Activated B cell treated with CpG ODN at 0.5 μM for 24 hours (primary cell): Measurements from ENCODE around the gene MIEF1. TPM values are rescaled to one million over a fixed set of nuclear protein-coding genes. Genes with fewer than 3 reads are reported as not detected.

Experiments used
- ATAC-seq: fragments of 200-7000 bp; cut with Tn5 transposase; one replicate; pipeline ENCODE4 v1.10.0; 2021; ENCODE audit warnings: low read depth, mild to moderate bottlenecking, moderate library complexity
- CTCF ChIA-PET: fragments of 350-600 bp; sonication (Branson Sonifier 250); formaldehyde crosslinking; loops from one replicate; lab custom pipeline; 2021; ENCODE audit warnings: antibody characterized with exemption; lab: Charles Lee
- POLR2A ChIA-PET: fragments of 350-600 bp; sonication (Branson Sonifier 250); formaldehyde crosslinking; loops from one replicate; lab custom pipeline; 2021; ENCODE audit warnings: antibody characterized with exemption; lab: Charles Lee
- DNase-seq: peaks from one replicate; pipeline ENCODE4 v3.0.0; 2022
- H3K27ac Mint-ChIP-seq: one replicate; pipeline ENCODE4 v1.8.0; 2020; ENCODE audit warnings: mixed read lengths
- H3K27me3 Mint-ChIP-seq: one replicate; pipeline ENCODE4 v1.8.0; 2021; ENCODE audit warnings: mixed read lengths
- H3K36me3 Mint-ChIP-seq: one replicate; pipeline ENCODE4 v1.8.0; 2021; ENCODE audit warnings: low read depth, mixed read lengths
- H3K4me1 Mint-ChIP-seq: one replicate; pipeline ENCODE4 v1.8.0; 2021; ENCODE audit warnings: mixed read lengths
- H3K4me3 Mint-ChIP-seq: one replicate; pipeline ENCODE4 v1.8.0; 2020; ENCODE audit warnings: mild to moderate bottlenecking, mixed read lengths
- H3K9me3 Mint-ChIP-seq: one replicate; pipeline ENCODE4 v1.8.0; 2020; ENCODE audit warnings: mixed read lengths
- CTCF ChIP-seq: fragments of 200-600 bp; IDR thresholded peaks from one replicate; pipeline ENCODE4 v1.8.0; 2022; ENCODE audit warnings: antibody characterized with exemption, mild to moderate bottlenecking
- intact Hi-C: fragments of 100-400 bp; cut with micrococcal nuclease; formaldehyde crosslinking; loops from one replicate; pipeline ENCODE4 v1.15.1; 2024
- total RNA-seq: library from RNA; stranded (reverse); gene quantifications from 2 replicates; pipeline ENCODE4 v1.2.3, GENCODE V29; 2022

Gene MIEF1
- total RNA-seq, 1 donor from 2014 or later, result 41.3 TPM

GRCh38 chr22:39473851-39474250, 28.2 kb upstream of the MIEF1 start:
- ChIA-PET POLR2A (interaction anchor here (0.6 to 3.9 kb wide), 4 partner anchors 20 to 641 kb away, joined by 3 to 44 read pairs (median 5); no protein-coding TSS in a partner anchor), CTCF (no interaction called here)
- H3K9me3 Mint-ChIP-seq, result no peaks in the 10 kb centered on the region
- peaks cover 51% of the 10 kb centered on the region for H3K4me1 Mint-ChIP-seq
- DNase-seq (no peak), ATAC-seq (no peak)
- no peak overlapping the region for H3K4me3 Mint-ChIP-seq
- no peaks in the 10 kb centered on the region for H3K27me3 Mint-ChIP-seq
- peaks cover 17% of the 10 kb centered on the region for H3K36me3 Mint-ChIP-seq
- TF ChIP-seq CTCF, result no peak
- H3K27ac Mint-ChIP-seq, result no peak overlapping the region
- intact Hi-C loops, result no loop called here

- CTCF ChIA-PET, result no interaction called here
- POLR2A ChIA-PET, result interaction anchor here (0.6 to 1.1 kb wide), 2 partner anchors 18 to 28 kb away, joined by 3 to 8 read pairs; no protein-coding TSS in a partner anchor
- no peak overlapping the region for H3K27ac Mint-ChIP-seq
Observed at GRCh38 chr22:39474351-39475111, 27.6 kb upstream of the MIEF1 start.

GRCh38 chr22:39475337-39475736, 26.8 kb upstream of the MIEF1 start:
- ChIA-PET POLR2A (interaction anchor here (0.6 to 1.1 kb wide), 3 partner anchors 17 to 244 kb away, joined by 3 to 8 read pairs (median 5); no protein-coding TSS in a partner anchor), CTCF (no interaction called here)
- DNase-seq, result no peak
- no peak for ATAC-seq
- no peaks in the 10 kb centered on the region for H3K27me3 Mint-ChIP-seq
- H3K4me3 Mint-ChIP-seq, result no peak overlapping the region
- no peak for TF ChIP-seq CTCF
- H3K9me3 Mint-ChIP-seq, result no peaks in the 10 kb centered on the region
- H3K4me1 Mint-ChIP-seq, result peaks cover 36% of the 10 kb centered on the region
- peaks cover 21% of the 10 kb centered on the region for H3K36me3 Mint-ChIP-seq
- intact Hi-C loops, result no loop called here
- H3K27ac Mint-ChIP-seq, result peak overlapping the region; percentile 18

More at GRCh38 chr22:39474351-39475111, 27.6 kb upstream of the MIEF1 start:
- intact Hi-C loops, result no loop called here
- ATAC-seq (no peak), DNase-seq (no peak)
- no peaks in the 10 kb centered on the region for H3K9me3 Mint-ChIP-seq
- H3K4me1 Mint-ChIP-seq, result peaks cover 44% of the 10 kb centered on the region
- no peak overlapping the region for H3K4me3 Mint-ChIP-seq
- no peaks in the 10 kb centered on the region for H3K27me3 Mint-ChIP-seq
- no peak for TF ChIP-seq CTCF
- peaks cover 18% of the 10 kb centered on the region for H3K36me3 Mint-ChIP-seq

GRCh38 chr22:39475902-39476301, 26.2 kb upstream of the MIEF1 start:
- DNase-seq (no peak), ATAC-seq (no peak)
- POLR2A ChIA-PET, result interaction anchor here (0.5 to 1.1 kb wide), 3 partner anchors 30 to 245 kb away, joined by 3 to 7 read pairs (median 5); no protein-coding TSS in a partner anchor
- H3K4me1 Mint-ChIP-seq, result peaks cover 30% of the 10 kb centered on the region
- no peaks in the 10 kb centered on the region for H3K27me3 Mint-ChIP-seq
- H3K4me3 Mint-ChIP-seq, result no peak overlapping the region
- no peaks in the 10 kb centered on the region for H3K9me3 Mint-ChIP-seq
- intact Hi-C loops, result no loop called here
- CTCF ChIA-PET, result no interaction called here
- H3K36me3 Mint-ChIP-seq, result peaks cover 22% of the 10 kb centered on the region
- no peak for TF ChIP-seq CTCF
- H3K27ac Mint-ChIP-seq, result no peak overlapping the region

GRCh38 chr22:39476664-39477063, 25.4 kb upstream of the MIEF1 start:
- Mint-ChIP-seq H3K4me3 (no peak overlapping the region), H3K36me3 (peaks cover 24% of the 10 kb centered on the region), H3K9me3 (no peaks in the 10 kb centered on the region), H3K4me1 (peaks cover 23% of the 10 kb centered on the region), H3K27ac (no peak overlapping the region), H3K27me3 (no peaks in the 10 kb centered on the region)
- intact Hi-C loops, result no loop called here
- ChIA-PET POLR2A (no interaction called here), CTCF (no interaction called here)
- DNase-seq (no peak), ATAC-seq (no peak)
- TF ChIP-seq CTCF, result no peak
